SK-N-SH (cell line): ENCODE results near the gene NR3C1.

Experiments
- CTCF ChIP-seq: fragments of 200-600 bp; sonication (generic); IDR thresholded peaks from 2 replicates; pipeline ENCODE4 v1.6.1; 2017; ENCODE audit warnings: antibody characterized with exemption, mild to moderate bottlenecking, moderate library complexity
- EP300 ChIP-seq, 2 experiments: IDR thresholded peaks; 2 replicates each; pipeline versions ENCODE4 v1.4.0 to v1.6.1; 2012; ENCODE audit warnings: borderline replicate concordance in 1 of 2, low read depth in 1 of 2, low read length in 1 of 2
- GATA2 ChIP-seq: sonication (generic); formaldehyde crosslinking; IDR thresholded peaks from 2 replicates; pipeline ENCODE4 v1.5.0; 2020; ENCODE audit warnings: mild to moderate bottlenecking, missing genetic modification reagents
- NFIC ChIP-seq: IDR thresholded peaks from 2 replicates; pipeline ENCODE4 v1.4.0; 2012; ENCODE audit warnings: borderline replicate concordance
- RCOR1 ChIP-seq: fragments of 150-350 bp; IDR thresholded peaks from 2 replicates; pipeline ENCODE4 v1.6.1; 2017; ENCODE audit warnings: antibody characterized with exemption, low read length
- USF2 ChIP-seq: fragments of 150-350 bp; IDR thresholded peaks from 2 replicates; pipeline ENCODE4 v1.6.1; 2017; ENCODE audit warnings: antibody characterized with exemption, low read length, low read depth, borderline replicate concordance
- YY1 ChIP-seq: IDR thresholded peaks from 2 replicates; pipeline ENCODE4 v1.4.0; 2012; ENCODE audit warnings: low read depth, mild to moderate bottlenecking

DNA sequence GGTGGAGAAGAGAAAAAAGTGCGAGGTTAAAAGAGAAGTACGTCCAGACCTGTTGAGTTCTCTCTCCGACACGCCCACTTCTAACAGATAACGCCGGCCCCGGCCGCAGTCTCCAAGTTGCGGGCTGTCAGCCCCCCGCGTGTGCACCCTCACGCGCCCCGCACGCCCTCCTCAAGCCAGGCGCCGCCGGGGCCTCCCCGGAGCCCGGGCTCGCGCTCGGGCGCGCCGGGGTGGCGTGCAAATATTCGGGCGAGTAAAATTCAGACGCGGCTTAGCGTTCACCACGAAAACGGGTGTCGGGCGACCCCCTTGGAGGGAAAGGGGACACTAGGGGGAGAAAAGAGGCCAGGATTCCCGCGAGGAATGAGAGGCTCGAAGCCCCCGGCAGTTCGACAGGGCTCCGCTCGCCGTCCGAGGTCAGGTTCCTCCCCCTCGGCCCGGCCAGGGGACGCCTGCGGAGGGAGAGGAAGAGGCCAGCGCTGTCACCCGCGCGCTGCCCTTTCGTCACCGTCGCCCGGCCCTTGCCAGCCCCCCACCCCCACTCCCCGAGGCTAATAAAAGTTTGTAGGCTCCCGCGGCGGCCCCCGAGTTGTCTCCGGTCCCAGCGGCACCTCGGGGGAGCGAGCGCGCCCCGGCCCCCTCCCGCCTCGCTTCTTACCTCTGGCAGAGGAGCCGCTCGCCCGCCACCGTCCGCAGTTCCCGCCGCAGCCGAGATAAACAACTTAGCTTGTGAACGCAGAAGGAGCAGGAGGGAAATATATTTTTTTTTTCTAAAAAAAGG lies 743 bp downstream of the NR3C1 start:
- TF ChIP-seq CTCF (no peak), EP300 (IDR thresholded peaks at IDR 0.05; ENCODE audit: borderline replicate concordance in 1 of 2, low read depth in 1 of 2, low read length in 1 of 2) (no peak), YY1 (no peak), GATA2 (CRISPR knock-in tag) (no peak), RCOR1 (no peak), USF2 (no peak), NFIC (no peak)
